ACC112 (cell line): ENCODE measurements around the gene TP53TG3D.
"Not testable (repeated sequence)": the region's sequence is repeated elsewhere in the genome, so short reads cannot be mapped to it uniquely, and the experiment has no call there.

Experiments
- H2AFZ ChIP-seq: fragments of 200-600 bp; sonication (generic); one replicate; pipeline ENCODE4 v1.6.0; 2017; ENCODE audit warnings: antibody characterized with exemption, low read length; ENCODE audit not compliant: unreplicated experiment
- H3K27ac ChIP-seq: fragments of 200-600 bp; sonication (generic); 2 replicates; pipeline ENCODE4 v1.5.1; 2014; ENCODE audit warnings: low read depth, mild to moderate bottlenecking, antibody characterized with exemption, low read length, moderate library complexity
- H3K27me3 ChIP-seq: fragments of 200-600 bp; sonication (generic); 2 replicates; pipeline ENCODE4 v1.6.1; 2014; ENCODE audit warnings: mild to moderate bottlenecking, antibody characterized with exemption, low read length, moderate library complexity, mixed read lengths; ENCODE audit not compliant: insufficient read depth
- H3K36me3 ChIP-seq: fragments of 200-600 bp; sonication (generic); 2 replicates; pipeline ENCODE4 v1.6.1; 2016; ENCODE audit warnings: mild to moderate bottlenecking, antibody characterized with exemption, low read length, moderate library complexity, mixed read lengths; ENCODE audit not compliant: insufficient read depth
- H3K4me1 ChIP-seq: fragments of 200-600 bp; sonication (generic); one replicate; pipeline ENCODE4 v1.6.1; 2016; ENCODE audit warnings: low read length, mixed read lengths; ENCODE audit not compliant: insufficient read depth, unreplicated experiment, control insufficient read depth
- H3K4me3 ChIP-seq: fragments of 200-600 bp; sonication (generic); 2 replicates; pipeline ENCODE4 v1.5.1; 2014; ENCODE audit warnings: mild to moderate bottlenecking, low read depth, low read length
- H3K79me2 ChIP-seq: fragments of 200-600 bp; sonication (generic); one replicate; pipeline ENCODE4 v1.6.0; 2016; ENCODE audit warnings: low read length; ENCODE audit not compliant: control insufficient read depth, unreplicated experiment, insufficient read depth

TP53TG3D gene, protein sequence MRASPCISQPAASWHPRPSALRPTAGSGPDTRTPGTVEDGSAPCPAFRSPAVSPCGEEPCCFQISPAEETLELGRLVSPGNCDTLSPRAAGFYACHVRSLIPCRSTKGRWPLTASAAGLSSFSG

DNA sequence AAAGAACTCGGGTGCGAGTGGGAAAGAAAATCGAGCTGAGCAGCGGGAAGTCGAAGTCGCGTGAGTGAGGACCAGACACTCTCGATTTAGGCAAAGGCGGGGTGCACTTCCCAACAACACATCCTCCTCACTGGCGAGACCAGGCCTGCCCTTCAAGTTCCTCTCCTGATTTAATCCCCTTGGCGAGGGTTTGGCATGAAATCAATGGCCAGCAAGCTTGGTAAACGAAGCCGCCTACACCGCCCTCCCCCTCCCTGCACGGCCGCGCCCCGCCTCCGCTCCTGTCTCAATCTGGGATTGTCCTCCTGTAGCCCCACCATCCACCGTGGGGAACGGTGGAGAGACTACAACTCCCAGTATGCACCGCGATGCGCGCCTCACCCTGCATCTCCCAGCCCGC is at the start of gene TP53TG3D:
Gene TP53TG3D, plus strand, starts transcription at position 301 of the 400 bp plus-strand sequence. Its CDS starts 68 bp downstream, at position 369.
- not testable (repeated sequence) for H3K4me1 ChIP-seq, H3K27ac ChIP-seq, H3K36me3 ChIP-seq, H3K79me2 ChIP-seq, H3K27me3 ChIP-seq, H3K4me3 ChIP-seq, H2AFZ ChIP-seq

- not testable (repeated sequence) for H3K27ac ChIP-seq, H2AFZ ChIP-seq, H3K36me3 ChIP-seq, H3K27me3 ChIP-seq, H3K4me1 ChIP-seq, H3K4me3 ChIP-seq, H3K79me2 ChIP-seq
Observed at GRCh38 chr16:32253507-32253906, 421 bp downstream of the TP53TG3D start.

GRCh38 chr16:32261526-32261925 is 8.4 kb downstream of the TP53TG3D start:
- not testable (repeated sequence) for H3K79me2 ChIP-seq, H3K27ac ChIP-seq, H3K27me3 ChIP-seq

GRCh38 chr16:32263552-32263951 is 10.5 kb downstream of the TP53TG3D start:
- not testable (repeated sequence) for H3K27ac ChIP-seq, H3K4me3 ChIP-seq, H3K36me3 ChIP-seq, H3K4me1 ChIP-seq, H3K27me3 ChIP-seq, H2AFZ ChIP-seq, H3K79me2 ChIP-seq

More at GRCh38 chr16:32261526-32261925, 8.4 kb downstream of the TP53TG3D start:
- not testable (repeated sequence) for H3K4me3 ChIP-seq, H3K36me3 ChIP-seq, H2AFZ ChIP-seq, H3K4me1 ChIP-seq

- not testable (repeated sequence) for H3K27me3 ChIP-seq, H3K36me3 ChIP-seq, H3K27ac ChIP-seq, H2AFZ ChIP-seq, H3K79me2 ChIP-seq, H3K4me1 ChIP-seq, H3K4me3 ChIP-seq
Observed at GRCh38 chr16:32281910-32282309, 28.8 kb downstream of the TP53TG3D start.

GRCh38 chr16:32283024-32283423 is 29.9 kb downstream of the TP53TG3D start:
- not testable (repeated sequence) for H3K27ac ChIP-seq, H3K27me3 ChIP-seq, H3K4me3 ChIP-seq, H3K36me3 ChIP-seq, H3K4me1 ChIP-seq, H3K79me2 ChIP-seq, H2AFZ ChIP-seq

GRCh38 chr16:32283917-32284495 is 30.9 kb downstream of the TP53TG3D start:
- H2AFZ ChIP-seq, H3K4me1 ChIP-seq, H3K79me2 ChIP-seq, H3K36me3 ChIP-seq, H3K27ac ChIP-seq, H3K4me3 ChIP-seq, H3K27me3 ChIP-seq: not testable (repeated sequence)

DNA sequence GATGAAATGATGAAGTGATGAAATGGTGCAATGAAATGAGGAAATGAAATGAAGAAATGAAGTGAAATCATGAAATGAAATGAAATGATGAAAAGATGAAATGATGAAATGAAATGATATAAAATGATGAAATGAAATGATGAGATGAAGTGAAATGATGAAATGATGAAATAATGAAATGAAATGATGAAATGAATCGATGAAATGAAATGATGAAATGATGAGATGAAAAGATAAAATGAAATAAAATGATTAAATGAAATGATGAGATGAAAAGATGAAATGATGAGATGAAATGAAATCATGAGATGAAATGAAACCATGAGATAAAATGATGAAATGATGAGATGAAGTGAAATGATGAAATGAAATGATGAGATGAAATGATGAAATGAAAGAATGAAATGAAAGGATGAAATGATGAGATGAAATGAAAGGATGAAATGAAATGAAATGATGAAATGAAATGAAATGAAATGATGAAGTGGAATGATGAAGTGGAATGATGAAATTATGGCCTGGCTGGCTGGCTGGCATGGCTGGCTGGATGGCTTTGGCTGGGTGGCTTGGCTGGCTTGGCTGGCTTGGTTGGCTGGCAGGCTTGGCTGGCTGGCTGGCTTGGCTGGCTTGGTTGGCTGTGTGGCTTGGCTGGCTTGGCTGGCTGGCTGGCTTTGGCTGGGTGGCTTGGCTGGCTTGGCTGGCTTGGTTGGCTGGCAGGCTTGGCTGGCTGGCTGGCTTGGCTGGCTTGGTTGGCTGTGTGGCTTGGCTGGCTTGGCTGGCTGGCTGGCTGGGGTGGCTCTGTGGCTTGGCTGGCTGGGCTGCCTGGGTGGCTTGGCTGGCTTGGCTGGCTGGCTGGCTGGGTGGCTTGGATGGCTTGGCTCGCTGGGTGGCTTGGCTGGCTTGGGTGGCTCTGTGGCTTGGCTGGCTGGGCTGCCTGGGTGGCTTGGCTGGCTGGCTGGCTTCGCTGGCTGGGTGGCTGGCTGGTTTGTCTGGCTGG is 32.0 kb downstream of the TP53TG3D start:
- not testable (repeated sequence) for H3K4me1 ChIP-seq, H3K27me3 ChIP-seq, H3K79me2 ChIP-seq, H3K36me3 ChIP-seq, H2AFZ ChIP-seq, H3K27ac ChIP-seq, H3K4me3 ChIP-seq

DNA sequence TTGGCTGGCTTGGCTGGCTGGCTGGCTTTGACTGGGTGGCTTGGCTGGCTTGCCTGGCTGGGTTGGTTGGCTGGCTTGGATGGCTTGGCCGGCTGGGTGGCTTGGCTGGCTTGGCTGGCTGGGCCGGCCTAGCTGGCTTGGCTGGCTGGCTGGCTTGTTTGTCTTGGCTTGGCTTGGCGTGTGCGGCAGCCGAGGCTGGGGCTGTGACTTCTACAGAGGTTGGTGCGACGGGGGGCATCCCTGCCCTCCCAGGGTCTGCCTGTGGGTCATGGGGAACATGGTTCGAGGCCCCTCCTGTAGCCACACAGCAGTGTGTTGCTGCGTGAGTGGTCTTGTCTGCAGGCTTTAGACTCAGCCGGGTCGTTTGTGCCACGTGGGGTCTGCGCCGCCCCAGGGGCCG is 33.1 kb downstream of the TP53TG3D start:
- not testable (repeated sequence) for H2AFZ ChIP-seq, H3K27me3 ChIP-seq, H3K4me3 ChIP-seq, H3K79me2 ChIP-seq, H3K36me3 ChIP-seq, H3K4me1 ChIP-seq, H3K27ac ChIP-seq

GRCh38 chr16:32287743-32288142 is 34.7 kb downstream of the TP53TG3D start:
- not testable (repeated sequence) for H2AFZ ChIP-seq, H3K4me3 ChIP-seq, H3K27ac ChIP-seq, H3K79me2 ChIP-seq, H3K4me1 ChIP-seq, H3K36me3 ChIP-seq, H3K27me3 ChIP-seq

- not testable (repeated sequence) for H3K4me3 ChIP-seq, H2AFZ ChIP-seq, H3K79me2 ChIP-seq, H3K4me1 ChIP-seq, H3K27me3 ChIP-seq, H3K27ac ChIP-seq, H3K36me3 ChIP-seq
Observed at GRCh38 chr16:32289197-32289596, 36.1 kb downstream of the TP53TG3D start.
